HEK293 (cell line): Measurements from ENCODE around the gene MTFR1L.

ENCODE experiments used
- CTCF ChIA-PET: fragments of 350-600 bp; formaldehyde crosslinking; extraction: SDS; loops from one replicate; lab custom pipeline; 2021; ENCODE audit warnings: antibody characterized with exemption; lab: Yijun Ruan, JAX
- POLR2A ChIA-PET: fragments of 300-600 bp; formaldehyde crosslinking; extraction: SDS; loops from one replicate; lab custom pipeline; 2020; ENCODE audit warnings: antibody characterized with exemption, inconsistent platforms; lab: Yijun Ruan, JAX
- H3K27ac ChIP-seq: fragments of 200-500 bp; sonication (Bioruptor generic); 2 replicates; pipeline ENCODE4 v1.5.1; 2014; ENCODE audit warnings: low read depth, low read length, control low read depth, inconsistent platforms; ENCODE audit errors: extremely low read depth
- H3K36me3 ChIP-seq, 2 experiments: fragments of 200-500 bp in 1 of 2; sonication (Bioruptor generic) in 1 of 2; 1 replicate in 1 of 2; 2 replicates in 1 of 2; pipeline ENCODE4 v1.5.1; 2014 to 2017; ENCODE audit warnings: inconsistent platforms in 2 of 2, low read length in 2 of 2; ENCODE audit not compliant: control insufficient read depth in 2 of 2, insufficient read depth in 1 of 2
- H3K4me1 ChIP-seq: fragments of 200-500 bp; sonication (Bioruptor generic); 2 replicates; pipeline ENCODE4 v1.5.1; 2014; ENCODE audit warnings: mild to moderate bottlenecking, low read length, inconsistent platforms; ENCODE audit not compliant: control insufficient read depth, insufficient read depth
- H3K4me3 ChIP-seq: 2 replicates; pipeline ENCODE4 v1.5.1; 2011; ENCODE audit warnings: low read depth, mild to moderate bottlenecking, control low read depth, low read length, moderate library complexity
- H3K9me3 ChIP-seq: fragments of 200-500 bp; sonication (Bioruptor generic); 2 replicates; pipeline ENCODE4 v1.5.1; 2014; ENCODE audit warnings: low read depth, low read length, inconsistent platforms; ENCODE audit not compliant: control insufficient read depth, insufficient read depth
- FEZF1 ChIP-seq: fragments of 450-650 bp; formaldehyde crosslinking; IDR thresholded peaks from 2 replicates; pipeline ENCODE4 v1.5.1; 2016; ENCODE audit warnings: missing biosample characterization, missing genetic modification characterization
- HOXA7 ChIP-seq: sonication (generic); formaldehyde crosslinking; IDR thresholded peaks from 2 replicates; pipeline ENCODE4 v1.8.1; 2022; ENCODE audit warnings: missing genetic modification reagents, borderline replicate concordance
- HOXD13 ChIP-seq: sonication (generic); formaldehyde crosslinking; IDR thresholded peaks from 2 replicates; pipeline ENCODE4 v1.8.0; 2022; ENCODE audit warnings: missing genetic modification reagents, borderline replicate concordance
- KLF16 ChIP-seq: fragments of 450-650 bp; formaldehyde crosslinking; IDR thresholded peaks from 2 replicates; pipeline ENCODE4 v1.5.1; 2017; ENCODE audit warnings: missing biosample characterization, missing genetic modification characterization
- MZF1 ChIP-seq: fragments of 450-650 bp; formaldehyde crosslinking; IDR thresholded peaks from 2 replicates; pipeline ENCODE4 v1.5.1; 2017; ENCODE audit warnings: missing biosample characterization, missing genetic modification characterization, borderline replicate concordance
- RBAK ChIP-seq: fragments of 450-650 bp; formaldehyde crosslinking; IDR thresholded peaks from 2 replicates; pipeline ENCODE4 v1.5.1; 2016; ENCODE audit warnings: missing biosample characterization, missing genetic modification characterization
- SETDB1 ChIP-seq: IDR thresholded peaks from one replicate; pipeline ENCODE4 v1.6.1; 2017; ENCODE audit warnings: mild to moderate bottlenecking, low read length, moderate library complexity, mixed read lengths; ENCODE audit not compliant: insufficient read length
- ZEB2 ChIP-seq: fragments of 450-650 bp; formaldehyde crosslinking; IDR thresholded peaks from 2 replicates; pipeline ENCODE4 v1.5.1; 2016; ENCODE audit warnings: missing biosample characterization, missing genetic modification characterization
- ZFHX2 ChIP-seq: fragments of 450-650 bp; formaldehyde crosslinking; conservative IDR thresholded peaks from 2 replicates; pipeline ENCODE4 v1.5.1; 2016; ENCODE audit warnings: missing biosample characterization, missing genetic modification characterization
- ZFP69B ChIP-seq: fragments of 450-650 bp; formaldehyde crosslinking; IDR thresholded peaks from 2 replicates; pipeline ENCODE4 v1.5.1; 2016; ENCODE audit warnings: missing biosample characterization, missing genetic modification characterization
- ZNF10 ChIP-seq: fragments of 450-650 bp; formaldehyde crosslinking; IDR thresholded peaks from 2 replicates; pipeline ENCODE4 v1.5.1; 2017; ENCODE audit warnings: missing biosample characterization, missing genetic modification characterization
- ZNF112 ChIP-seq: fragments of 450-650 bp; formaldehyde crosslinking; IDR thresholded peaks from 2 replicates; pipeline ENCODE4 v1.5.0; 2017; ENCODE audit warnings: missing biosample characterization, missing genetic modification characterization
- ZNF157 ChIP-seq: fragments of 450-650 bp; formaldehyde crosslinking; IDR thresholded peaks from 2 replicates; pipeline ENCODE4 v1.5.1; 2016; ENCODE audit warnings: missing biosample characterization, missing genetic modification characterization
- ZNF16 ChIP-seq: fragments of 450-650 bp; formaldehyde crosslinking; IDR thresholded peaks from 2 replicates; pipeline ENCODE4 v1.5.1; 2016; ENCODE audit warnings: low read depth, missing biosample characterization, missing genetic modification characterization
- ZNF335 ChIP-seq: fragments of 450-650 bp; formaldehyde crosslinking; conservative IDR thresholded peaks from 2 replicates; pipeline ENCODE4 v1.5.1; 2016; ENCODE audit warnings: missing biosample characterization, missing genetic modification characterization
- ZNF391 ChIP-seq: fragments of 450-650 bp; formaldehyde crosslinking; IDR thresholded peaks from 2 replicates; pipeline ENCODE4 v1.5.1; 2016; ENCODE audit warnings: low read depth, missing biosample characterization, missing genetic modification characterization, borderline replicate concordance
- ZNF48 ChIP-seq: fragments of 450-650 bp; formaldehyde crosslinking; IDR thresholded peaks from 2 replicates; pipeline ENCODE4 v1.5.1; 2016; ENCODE audit warnings: missing biosample characterization, missing genetic modification characterization
- ZNF521 ChIP-seq: fragments of 450-650 bp; formaldehyde crosslinking; IDR thresholded peaks from 2 replicates; pipeline ENCODE4 v1.5.1; 2017; ENCODE audit warnings: missing biosample characterization, mild to moderate bottlenecking, missing genetic modification characterization
- ZNF548 ChIP-seq: fragments of 450-650 bp; formaldehyde crosslinking; IDR thresholded peaks from 2 replicates; pipeline ENCODE4 v1.5.1; 2016; ENCODE audit warnings: missing biosample characterization, missing genetic modification characterization
- ZNF677 ChIP-seq: fragments of 450-650 bp; IDR thresholded peaks from 2 replicates; pipeline ENCODE4 v1.5.0; 2018; ENCODE audit warnings: missing biosample characterization, mild to moderate bottlenecking, missing genetic modification characterization, moderate library complexity
- ZNF747 ChIP-seq: fragments of 450-650 bp; formaldehyde crosslinking; IDR thresholded peaks from 2 replicates; pipeline ENCODE4 v1.5.1; 2016; ENCODE audit warnings: missing biosample characterization, missing genetic modification characterization
- ZNF777 ChIP-seq: fragments of 450-650 bp; formaldehyde crosslinking; IDR thresholded peaks from 2 replicates; pipeline ENCODE4 v1.5.1; 2017; ENCODE audit warnings: missing biosample characterization, missing genetic modification characterization, borderline replicate concordance
- ZSCAN23 ChIP-seq: fragments of 450-650 bp; formaldehyde crosslinking; IDR thresholded peaks from 2 replicates; pipeline ENCODE4 v1.5.1; 2016; ENCODE audit warnings: missing biosample characterization, missing genetic modification characterization
- TF ChIP-seq, protein P1 (sequence below): fragments of 450-650 bp; IDR thresholded peaks from 2 replicates; pipeline ENCODE4 v1.5.1; 2018; ENCODE audit warnings: missing biosample characterization, mild to moderate bottlenecking, missing genetic modification characterization
- TF ChIP-seq, protein P2 (sequence below): fragments of 450-650 bp; formaldehyde crosslinking; IDR thresholded peaks from 2 replicates; pipeline ENCODE4 v1.5.1; 2016; ENCODE audit warnings: missing biosample characterization, missing genetic modification characterization
- TF ChIP-seq, protein P3 (sequence below): fragments of 450-650 bp; formaldehyde crosslinking; IDR thresholded peaks from 2 replicates; pipeline ENCODE4 v1.5.1; 2016; ENCODE audit warnings: missing biosample characterization, missing genetic modification characterization
- TF ChIP-seq, protein P4 (sequence below): fragments of 450-650 bp; formaldehyde crosslinking; IDR thresholded peaks from 2 replicates; pipeline ENCODE4 v1.5.1; 2016; ENCODE audit warnings: missing biosample characterization, missing genetic modification characterization, low read depth
- TF ChIP-seq, protein P5 (sequence below): fragments of 450-650 bp; formaldehyde crosslinking; IDR thresholded peaks from 2 replicates; pipeline ENCODE4 v1.5.1; 2016; ENCODE audit warnings: missing biosample characterization, missing genetic modification characterization

The MTFR1L gene

DNA sequence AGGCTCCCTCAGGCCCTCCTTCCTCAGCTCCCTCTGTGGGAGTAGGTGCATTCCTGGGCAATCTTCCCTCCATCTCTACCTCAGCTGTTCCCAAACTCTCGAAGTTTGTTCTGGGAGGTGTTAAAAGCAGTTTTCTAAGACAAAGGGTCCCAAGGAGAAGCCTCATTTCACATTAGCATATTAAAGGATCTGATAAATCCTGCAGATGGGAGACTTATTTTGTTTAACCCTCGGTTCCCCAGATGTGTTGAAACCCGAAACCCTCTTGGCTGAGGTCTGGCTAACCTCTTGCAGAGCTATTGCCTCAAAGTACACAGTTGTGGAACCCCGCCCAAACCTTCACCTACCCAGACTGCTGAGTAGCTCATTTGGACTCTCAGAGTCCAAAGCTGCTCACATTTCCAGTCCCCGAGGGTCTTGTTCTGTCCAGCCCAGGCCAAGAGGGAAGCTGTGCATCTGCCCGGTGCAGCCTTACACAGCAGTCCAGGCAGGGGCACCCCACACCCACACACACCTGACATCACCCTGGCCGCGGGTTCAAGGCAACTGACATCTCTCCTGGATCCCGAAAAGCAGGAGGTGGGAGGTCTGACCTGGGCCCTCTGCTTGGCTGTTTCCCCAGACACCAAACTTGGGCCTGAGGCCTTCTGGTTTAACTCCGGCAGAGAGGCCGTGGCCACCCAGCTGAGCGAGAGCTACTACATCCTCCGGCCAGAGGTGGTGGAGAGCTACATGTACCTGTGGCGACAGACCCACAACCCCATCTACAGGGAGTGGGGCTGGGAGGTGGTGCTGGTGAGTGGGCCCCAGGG, 39.2 kb upstream of the MTFR1L start:
- Histone ChIP-seq H3K36me3 (no peaks in the 10 kb centered on the region), H3K27ac (no peak overlapping the region), H3K4me1 (peaks cover 9% of the 10 kb centered on the region; the same call in 1 of the 2 replicates), H3K4me3 (no peak overlapping the region), H3K9me3 (no peaks in the 10 kb centered on the region)
- CTCF ChIA-PET, result interaction anchor here (1.0 kb wide), 1 partner anchor 296 kb away, joined by 4 read pairs; no protein-coding TSS in a partner anchor
- POLR2A ChIA-PET, result interaction anchor here (0.6 to 1.5 kb wide), 5 partner anchors 13 to 880 kb away, joined by 3 to 4 read pairs (median 3); partner anchors contain the start of gene RSRP1
- TF ChIP-seq, protein P1, sequence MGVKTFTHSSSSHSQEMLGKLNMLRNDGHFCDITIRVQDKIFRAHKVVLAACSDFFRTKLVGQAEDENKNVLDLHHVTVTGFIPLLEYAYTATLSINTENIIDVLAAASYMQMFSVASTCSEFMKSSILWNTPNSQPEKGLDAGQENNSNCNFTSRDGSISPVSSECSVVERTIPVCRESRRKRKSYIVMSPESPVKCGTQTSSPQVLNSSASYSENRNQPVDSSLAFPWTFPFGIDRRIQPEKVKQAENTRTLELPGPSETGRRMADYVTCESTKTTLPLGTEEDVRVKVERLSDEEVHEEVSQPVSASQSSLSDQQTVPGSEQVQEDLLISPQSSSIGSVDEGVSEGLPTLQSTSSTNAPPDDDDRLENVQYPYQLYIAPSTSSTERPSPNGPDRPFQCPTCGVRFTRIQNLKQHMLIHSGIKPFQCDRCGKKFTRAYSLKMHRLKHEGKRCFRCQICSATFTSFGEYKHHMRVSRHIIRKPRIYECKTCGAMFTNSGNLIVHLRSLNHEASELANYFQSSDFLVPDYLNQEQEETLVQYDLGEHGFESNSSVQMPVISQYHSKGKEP (tag by site-specific recombination), result 0 out of 2 replicates have a peak, but pooled peaks have one; percentile 9
- TF ChIP-seq ZNF777 (tag by site-specific recombination) (no peak), ZNF391 (tag by site-specific recombination) (no peak), ZNF10 (tag by site-specific recombination) (0 out of 2 replicates have a peak, but pooled peaks have one; percentile 38), ZNF747 (tag by site-specific recombination) (no peak), ZNF112 (tag by site-specific recombination) (no peak), SETDB1 (no peak), ZNF157 (tag by site-specific recombination) (no peak), MZF1 (tag by site-specific recombination) (no peak), ZFP69B (no peak), RBAK (tag by site-specific recombination) (no peak), ZNF16 (tag by site-specific recombination) (no peak), KLF16 (tag by site-specific recombination) (no peak), ZNF335 (no peak), ZNF48 (no peak), HOXD13 (CRISPR knock-in tag) (no peak), FEZF1 (tag by site-specific recombination) (peak; percentile 39), ZEB2 (tag by site-specific recombination) (no peak), ZNF677 (tag by site-specific recombination) (no peak), ZSCAN23 (no peak), ZNF548 (tag by site-specific recombination) (no peak), ZFHX2 (peak; percentile 38), ZNF521 (no peak), HOXA7 (no peak)
- TF ChIP-seq, protein P2, sequence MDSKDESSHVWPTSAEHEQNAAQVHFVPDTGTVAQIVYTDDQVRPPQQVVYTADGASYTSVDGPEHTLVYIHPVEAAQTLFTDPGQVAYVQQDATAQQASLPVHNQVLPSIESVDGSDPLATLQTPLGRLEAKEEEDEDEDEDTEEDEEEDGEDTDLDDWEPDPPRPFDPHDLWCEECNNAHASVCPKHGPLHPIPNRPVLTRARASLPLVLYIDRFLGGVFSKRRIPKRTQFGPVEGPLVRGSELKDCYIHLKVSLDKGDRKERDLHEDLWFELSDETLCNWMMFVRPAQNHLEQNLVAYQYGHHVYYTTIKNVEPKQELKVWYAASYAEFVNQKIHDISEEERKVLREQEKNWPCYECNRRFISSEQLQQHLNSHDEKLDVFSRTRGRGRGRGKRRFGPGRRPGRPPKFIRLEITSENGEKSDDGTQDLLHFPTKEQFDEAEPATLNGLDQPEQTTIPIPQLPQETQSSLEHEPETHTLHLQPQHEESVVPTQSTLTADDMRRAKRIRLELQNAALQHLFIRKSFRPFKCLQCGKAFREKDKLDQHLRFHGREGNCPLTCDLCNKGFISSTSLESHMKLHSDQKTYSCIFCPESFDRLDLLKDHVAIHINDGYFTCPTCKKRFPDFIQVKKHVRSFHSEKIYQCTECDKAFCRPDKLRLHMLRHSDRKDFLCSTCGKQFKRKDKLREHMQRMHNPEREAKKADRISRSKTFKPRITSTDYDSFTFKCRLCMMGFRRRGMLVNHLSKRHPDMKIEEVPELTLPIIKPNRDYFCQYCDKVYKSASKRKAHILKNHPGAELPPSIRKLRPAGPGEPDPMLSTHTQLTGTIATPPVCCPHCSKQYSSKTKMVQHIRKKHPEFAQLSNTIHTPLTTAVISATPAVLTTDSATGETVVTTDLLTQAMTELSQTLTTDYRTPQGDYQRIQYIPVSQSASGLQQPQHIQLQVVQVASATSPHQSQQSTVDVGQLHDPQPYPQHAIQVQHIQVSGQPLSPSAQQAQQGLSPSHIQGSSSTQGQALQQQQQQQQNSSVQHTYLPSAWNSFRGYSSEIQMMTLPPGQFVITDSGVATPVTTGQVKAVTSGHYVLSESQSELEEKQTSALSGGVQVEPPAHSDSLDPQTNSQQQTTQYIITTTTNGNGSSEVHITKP (tag by site-specific recombination), result no peak
- TF ChIP-seq, protein P3, sequence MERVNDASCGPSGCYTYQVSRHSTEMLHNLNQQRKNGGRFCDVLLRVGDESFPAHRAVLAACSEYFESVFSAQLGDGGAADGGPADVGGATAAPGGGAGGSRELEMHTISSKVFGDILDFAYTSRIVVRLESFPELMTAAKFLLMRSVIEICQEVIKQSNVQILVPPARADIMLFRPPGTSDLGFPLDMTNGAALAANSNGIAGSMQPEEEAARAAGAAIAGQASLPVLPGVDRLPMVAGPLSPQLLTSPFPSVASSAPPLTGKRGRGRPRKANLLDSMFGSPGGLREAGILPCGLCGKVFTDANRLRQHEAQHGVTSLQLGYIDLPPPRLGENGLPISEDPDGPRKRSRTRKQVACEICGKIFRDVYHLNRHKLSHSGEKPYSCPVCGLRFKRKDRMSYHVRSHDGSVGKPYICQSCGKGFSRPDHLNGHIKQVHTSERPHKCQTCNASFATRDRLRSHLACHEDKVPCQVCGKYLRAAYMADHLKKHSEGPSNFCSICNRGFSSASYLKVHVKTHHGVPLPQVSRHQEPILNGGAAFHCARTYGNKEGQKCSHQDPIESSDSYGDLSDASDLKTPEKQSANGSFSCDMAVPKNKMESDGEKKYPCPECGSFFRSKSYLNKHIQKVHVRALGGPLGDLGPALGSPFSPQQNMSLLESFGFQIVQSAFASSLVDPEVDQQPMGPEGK, result 0 out of 2 replicates have a peak, but pooled peaks have one; percentile 38
- TF ChIP-seq, protein P4, sequence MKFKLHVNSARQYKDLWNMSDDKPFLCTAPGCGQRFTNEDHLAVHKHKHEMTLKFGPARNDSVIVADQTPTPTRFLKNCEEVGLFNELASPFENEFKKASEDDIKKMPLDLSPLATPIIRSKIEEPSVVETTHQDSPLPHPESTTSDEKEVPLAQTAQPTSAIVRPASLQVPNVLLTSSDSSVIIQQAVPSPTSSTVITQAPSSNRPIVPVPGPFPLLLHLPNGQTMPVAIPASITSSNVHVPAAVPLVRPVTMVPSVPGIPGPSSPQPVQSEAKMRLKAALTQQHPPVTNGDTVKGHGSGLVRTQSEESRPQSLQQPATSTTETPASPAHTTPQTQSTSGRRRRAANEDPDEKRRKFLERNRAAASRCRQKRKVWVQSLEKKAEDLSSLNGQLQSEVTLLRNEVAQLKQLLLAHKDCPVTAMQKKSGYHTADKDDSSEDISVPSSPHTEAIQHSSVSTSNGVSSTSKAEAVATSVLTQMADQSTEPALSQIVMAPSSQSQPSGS (tag by site-specific recombination), result no peak
- TF ChIP-seq, protein P5, sequence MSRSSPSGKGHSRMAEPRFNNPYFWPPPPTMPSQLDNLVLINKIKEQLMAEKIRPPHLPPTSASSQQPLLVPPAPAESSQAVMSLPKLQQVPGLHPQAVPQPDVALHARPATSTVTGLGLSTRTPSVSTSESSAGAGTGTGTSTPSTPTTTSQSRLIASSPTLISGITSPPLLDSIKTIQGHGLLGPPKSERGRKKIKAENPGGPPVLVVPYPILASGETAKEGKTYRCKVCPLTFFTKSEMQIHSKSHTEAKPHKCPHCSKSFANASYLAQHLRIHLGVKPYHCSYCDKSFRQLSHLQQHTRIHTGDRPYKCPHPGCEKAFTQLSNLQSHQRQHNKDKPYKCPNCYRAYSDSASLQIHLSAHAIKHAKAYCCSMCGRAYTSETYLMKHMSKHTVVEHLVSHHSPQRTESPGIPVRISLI (tag by site-specific recombination), result no peak
